NT2/D1 (cell line): ENCODE data around the gene PPP2R5C.

Source experiments
- DNase-seq: peaks from one replicate; pipeline ENCODE4 v3.0.0-alpha.2; 2011; ENCODE audit warnings: low read depth, low spot score
- H3K27me3 ChIP-seq: 2 replicates; pipeline ENCODE4 v1.6.0; 2011; ENCODE audit warnings: mild to moderate bottlenecking; ENCODE audit not compliant: insufficient read length, insufficient read depth
- H3K36me3 ChIP-seq: 2 replicates; pipeline ENCODE4 v1.6.1; 2011; ENCODE audit warnings: mild to moderate bottlenecking, low read length, mixed read lengths; ENCODE audit not compliant: insufficient read depth, insufficient read length
- H3K4me1 ChIP-seq: 2 replicates; pipeline ENCODE4 v1.5.1; 2011; ENCODE audit not compliant: insufficient read depth, insufficient read length
- H3K4me3 ChIP-seq: 2 replicates; pipeline ENCODE4 v1.5.1; 2011; ENCODE audit warnings: low read depth; ENCODE audit not compliant: insufficient read length
- H3K9ac ChIP-seq: 2 replicates; pipeline ENCODE4 v1.6.0; 2011; ENCODE audit warnings: low read depth; ENCODE audit not compliant: insufficient read length
- H3K9me3 ChIP-seq: 2 replicates; pipeline ENCODE4 v1.5.1; 2011; ENCODE audit warnings: mild to moderate bottlenecking, low read length; ENCODE audit not compliant: insufficient read depth
- SUZ12 ChIP-seq: IDR thresholded peaks from 2 replicates; pipeline ENCODE4 v1.6.1; 2011; ENCODE audit not compliant: insufficient read length, insufficient read depth; ENCODE audit errors: extremely low read depth
- YY1 ChIP-seq: IDR thresholded peaks from 2 replicates; pipeline ENCODE4 v1.6.1; 2011; ENCODE audit not compliant: insufficient read length, insufficient read depth
- ZNF274 ChIP-seq: IDR thresholded peaks from 2 replicates; pipeline ENCODE4 v1.6.1; 2011; ENCODE audit warnings: mild to moderate bottlenecking, low read depth, low read length

PPP2R5C gene

DNA sequence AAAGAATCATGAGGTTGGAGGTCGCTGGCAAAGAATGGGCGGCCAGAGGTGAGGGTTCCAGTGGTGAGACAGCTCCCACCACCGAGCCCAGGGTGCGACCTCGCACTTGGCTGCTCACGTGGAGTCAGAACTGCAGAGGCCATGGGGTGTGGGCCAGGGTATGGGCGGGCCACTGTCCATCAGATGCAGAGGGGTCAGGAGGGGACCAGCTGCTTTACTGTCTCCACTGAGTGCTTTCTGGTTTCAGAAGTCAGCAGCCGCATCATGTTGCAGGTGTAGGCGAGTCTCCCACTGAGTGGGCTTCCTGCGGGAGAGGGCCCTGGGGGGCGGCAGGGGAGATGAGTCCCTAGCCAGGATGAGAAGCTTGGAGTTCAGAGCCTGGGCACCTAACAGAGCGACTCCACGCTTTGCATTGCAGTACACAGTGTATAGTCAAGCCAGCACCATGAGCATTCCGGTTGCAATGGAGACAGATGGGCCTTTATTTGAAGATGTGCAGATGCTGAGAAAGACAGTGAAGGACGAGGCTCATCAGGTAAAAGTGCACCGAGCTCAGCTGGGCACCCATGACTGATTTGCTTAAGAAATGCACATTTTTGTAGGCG is 156.0 kb downstream of the PPP2R5C start:
- DNase-seq: no peak
- peaks cover 17% of the 10 kb centered on the region for H3K4me1 ChIP-seq

DNA sequence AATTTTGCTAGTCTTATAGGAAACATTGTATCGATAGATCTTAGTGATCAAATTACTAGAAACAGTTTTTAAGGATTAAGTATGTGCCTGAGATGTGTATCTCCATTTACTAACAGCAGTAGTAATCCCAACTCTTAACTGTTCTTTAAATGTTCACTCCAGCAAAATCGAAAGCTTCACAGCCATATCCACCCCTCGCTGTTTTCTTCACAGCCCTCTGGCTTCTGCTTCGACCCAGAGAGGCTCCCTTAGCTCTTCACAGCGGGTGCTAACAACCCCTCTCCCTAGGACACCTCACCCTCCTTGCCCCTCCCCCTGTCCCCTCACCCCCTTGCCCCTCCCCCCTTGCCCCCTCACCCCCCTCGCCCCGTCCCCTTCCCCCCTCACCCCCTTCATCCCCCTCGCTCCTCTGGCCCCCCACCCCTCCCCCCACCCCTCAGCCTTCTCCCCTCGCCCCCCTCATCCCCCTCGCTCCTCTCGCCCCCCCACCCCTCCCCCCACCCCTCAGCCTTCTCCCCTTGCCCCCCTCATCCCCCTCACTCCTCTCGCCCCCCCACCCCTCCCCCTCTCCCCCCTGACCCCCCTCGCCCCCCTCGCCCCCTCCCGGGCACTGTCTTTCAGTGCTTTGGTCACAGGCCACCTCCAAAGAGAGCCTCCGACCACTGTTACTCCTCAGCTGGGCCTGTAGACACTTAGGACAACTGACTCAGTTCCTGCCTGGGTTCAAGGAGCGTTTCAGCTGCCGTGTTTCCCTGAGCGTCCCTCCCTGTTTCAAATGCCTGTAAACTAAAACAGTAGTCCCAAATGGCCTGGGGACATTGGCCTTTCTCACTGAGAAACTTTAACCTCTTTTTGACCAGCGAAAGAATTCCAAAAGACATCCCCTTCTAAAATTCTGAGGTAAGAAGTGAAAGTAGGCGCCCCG is 156.8 kb downstream of the PPP2R5C start:
- Histone ChIP-seq H3K9ac (peak overlapping the region; percentile 59), H3K36me3 (peaks cover 14% of the 10 kb centered on the region), H3K4me1 (peaks cover 17% of the 10 kb centered on the region), H3K4me3 (peak overlapping the region; percentile 9), H3K9me3 (no peaks in the 10 kb centered on the region), H3K27me3 (no peaks in the 10 kb centered on the region)
- peak; percentile 3 for DNase-seq
- TF ChIP-seq SUZ12: no peak
- TF ChIP-seq ZNF274: no peak
- TF ChIP-seq YY1: no peak

More for the DNA sequence above, 156.0 kb downstream of the PPP2R5C start:
- no peaks in the 10 kb centered on the region for H3K27me3 ChIP-seq
- H3K36me3 ChIP-seq: peaks cover 15% of the 10 kb centered on the region
- no peaks in the 10 kb centered on the region for H3K9me3 ChIP-seq
- H3K4me3 ChIP-seq: peak overlapping the region; percentile 8
- TF ChIP-seq SUZ12: no peak
- no peak for TF ChIP-seq YY1
- TF ChIP-seq ZNF274: no peak
- H3K9ac ChIP-seq: peak overlapping the region; percentile 44

DNA sequence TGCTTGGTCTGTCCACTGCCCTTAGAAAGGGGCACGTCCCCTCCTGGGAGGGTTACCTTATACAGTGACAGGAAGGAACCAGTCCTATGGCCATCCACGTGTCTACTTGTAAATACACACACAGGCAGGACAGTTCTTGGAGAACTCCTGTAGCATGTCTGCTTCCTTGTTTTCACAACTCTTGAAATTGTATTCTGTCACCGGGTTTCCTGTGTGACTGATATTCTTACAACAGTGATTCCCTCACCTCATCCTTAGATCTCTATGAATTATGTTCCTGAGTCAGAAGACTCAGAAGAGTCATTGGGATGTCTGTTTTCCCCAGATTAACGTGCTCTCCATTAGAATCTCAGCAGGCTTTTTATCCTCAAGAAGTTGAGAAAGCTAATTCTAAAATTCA is 158.8 kb downstream of the PPP2R5C start:
- Histone ChIP-seq H3K9me3 (no peaks in the 10 kb centered on the region), H3K36me3 (peaks cover 12% of the 10 kb centered on the region), H3K9ac (no peak overlapping the region), H3K4me3 (no peak overlapping the region), H3K27me3 (no peaks in the 10 kb centered on the region), H3K4me1 (peaks cover 17% of the 10 kb centered on the region)
- DNase-seq: no peak
- no peak for TF ChIP-seq YY1

DNA sequence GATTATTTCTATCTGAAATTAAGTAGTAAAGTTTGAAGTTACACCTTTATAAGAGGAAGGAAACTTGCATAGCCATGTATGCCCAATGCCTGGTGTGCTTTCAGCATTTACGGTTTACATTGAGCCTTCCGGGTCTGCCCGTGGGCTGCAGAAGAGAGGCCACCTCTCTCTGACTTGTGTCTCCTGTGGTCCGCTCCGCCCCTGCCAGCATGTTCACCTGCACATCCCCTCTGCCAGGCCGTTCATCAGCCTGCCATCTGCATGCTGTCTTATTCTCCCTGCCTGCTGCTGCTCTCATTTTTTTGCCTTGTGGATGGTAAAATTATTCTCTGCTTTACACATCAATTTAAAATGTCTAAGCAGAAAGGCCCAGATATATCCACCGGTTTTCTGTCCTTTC is 161.4 kb downstream of the PPP2R5C start:
- no peak overlapping the region for H3K4me3 ChIP-seq
- TF ChIP-seq SUZ12 (no peak), ZNF274 (no peak), YY1 (no peak)
- peaks cover 15% of the 10 kb centered on the region for H3K36me3 ChIP-seq
- H3K9me3 ChIP-seq: no peaks in the 10 kb centered on the region
- H3K9ac ChIP-seq: no peak overlapping the region
- H3K4me1 ChIP-seq: no peaks in the 10 kb centered on the region
- H3K27me3 ChIP-seq: no peaks in the 10 kb centered on the region
- no peak for DNase-seq

DNA sequence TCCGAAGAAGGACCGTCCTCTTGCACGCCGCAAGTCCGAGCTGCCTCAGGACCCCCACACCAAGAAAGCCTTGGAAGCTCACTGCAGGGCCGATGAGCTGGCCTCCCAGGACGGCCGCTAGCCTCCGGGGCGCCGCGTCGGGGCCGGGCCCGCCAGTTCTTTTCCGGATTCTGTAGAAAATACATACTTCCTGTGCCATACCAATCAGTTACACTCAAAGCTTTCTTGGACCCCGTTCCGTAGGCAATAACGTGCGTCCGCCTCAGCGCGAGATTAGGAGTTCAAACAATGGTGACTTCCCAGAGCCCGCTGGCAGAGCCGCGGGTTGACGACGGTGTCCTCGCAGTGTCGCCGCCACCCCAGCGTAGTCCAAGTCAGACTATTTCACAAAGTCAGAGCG is 163.6 kb downstream of the PPP2R5C start:
- Histone ChIP-seq H3K36me3 (peaks cover 21% of the 10 kb centered on the region), H3K9ac (no peak overlapping the region), H3K27me3 (no peaks in the 10 kb centered on the region), H3K4me3 (no peak overlapping the region), H3K9me3 (no peaks in the 10 kb centered on the region), H3K4me1 (no peaks in the 10 kb centered on the region)
- DNase-seq: no peak
- no peak for TF ChIP-seq ZNF274
- no peak for TF ChIP-seq SUZ12
- TF ChIP-seq YY1: no peak

DNA sequence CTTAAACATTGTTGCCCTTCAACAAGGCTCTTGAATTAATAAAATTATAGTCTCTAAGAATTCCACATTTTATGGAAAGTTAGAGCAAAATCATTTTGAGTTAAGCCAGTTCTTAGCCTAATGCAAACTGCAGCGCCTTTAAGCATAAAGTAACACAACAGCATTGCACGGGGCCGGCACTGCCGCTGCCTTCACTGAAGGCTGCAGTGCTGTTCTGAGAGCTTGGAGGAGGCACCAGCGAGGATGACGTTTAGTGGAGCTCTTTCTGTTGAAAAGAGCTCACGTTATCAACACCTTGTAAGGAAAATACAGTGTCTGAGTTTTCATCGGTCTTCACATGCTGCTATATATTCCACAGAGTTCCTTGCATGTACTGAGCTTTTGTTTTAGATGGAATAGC is 164.6 kb downstream of the PPP2R5C start:
- Histone ChIP-seq H3K4me3 (no peak overlapping the region), H3K27me3 (no peaks in the 10 kb centered on the region), H3K36me3 (peaks cover 21% of the 10 kb centered on the region), H3K9ac (no peak overlapping the region), H3K4me1 (no peaks in the 10 kb centered on the region), H3K9me3 (no peaks in the 10 kb centered on the region)
- no peak for DNase-seq
- no peak for TF ChIP-seq ZNF274
- TF ChIP-seq YY1: no peak
- no peak for TF ChIP-seq SUZ12

DNA sequence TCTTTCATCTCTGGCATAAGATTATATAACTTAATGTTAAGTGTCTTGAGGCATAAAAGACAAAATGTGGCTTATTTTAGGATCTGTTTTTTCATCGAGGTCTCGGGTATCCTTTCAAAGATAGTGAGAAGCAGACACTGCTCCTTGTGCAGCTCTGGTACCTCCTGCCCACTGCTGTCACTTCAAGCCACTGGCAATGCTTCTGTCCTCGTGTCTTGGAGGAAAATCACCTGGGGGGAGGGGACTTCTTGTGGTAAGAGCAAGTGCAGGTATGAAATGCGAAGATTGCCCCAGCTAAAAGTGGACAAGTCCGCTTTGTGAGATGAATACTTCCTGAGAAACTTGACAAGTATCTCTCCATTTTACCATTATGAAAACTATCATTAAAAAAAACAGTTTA is 165.1 kb downstream of the PPP2R5C start:
- Histone ChIP-seq H3K4me3 (no peak overlapping the region), H3K27me3 (no peaks in the 10 kb centered on the region), H3K36me3 (peaks cover 20% of the 10 kb centered on the region), H3K9me3 (no peaks in the 10 kb centered on the region), H3K4me1 (no peaks in the 10 kb centered on the region), H3K9ac (no peak overlapping the region)
- TF ChIP-seq SUZ12: no peak
- TF ChIP-seq ZNF274: no peak
- no peak for TF ChIP-seq YY1
- no peak for DNase-seq
